ENCODE results near the gene NPM1.

The NPM1 gene

GRCh38 chr5:171451421-171451820 is 63.8 kb downstream of the NPM1 start:
- no peak for DNase-seq

DNA sequence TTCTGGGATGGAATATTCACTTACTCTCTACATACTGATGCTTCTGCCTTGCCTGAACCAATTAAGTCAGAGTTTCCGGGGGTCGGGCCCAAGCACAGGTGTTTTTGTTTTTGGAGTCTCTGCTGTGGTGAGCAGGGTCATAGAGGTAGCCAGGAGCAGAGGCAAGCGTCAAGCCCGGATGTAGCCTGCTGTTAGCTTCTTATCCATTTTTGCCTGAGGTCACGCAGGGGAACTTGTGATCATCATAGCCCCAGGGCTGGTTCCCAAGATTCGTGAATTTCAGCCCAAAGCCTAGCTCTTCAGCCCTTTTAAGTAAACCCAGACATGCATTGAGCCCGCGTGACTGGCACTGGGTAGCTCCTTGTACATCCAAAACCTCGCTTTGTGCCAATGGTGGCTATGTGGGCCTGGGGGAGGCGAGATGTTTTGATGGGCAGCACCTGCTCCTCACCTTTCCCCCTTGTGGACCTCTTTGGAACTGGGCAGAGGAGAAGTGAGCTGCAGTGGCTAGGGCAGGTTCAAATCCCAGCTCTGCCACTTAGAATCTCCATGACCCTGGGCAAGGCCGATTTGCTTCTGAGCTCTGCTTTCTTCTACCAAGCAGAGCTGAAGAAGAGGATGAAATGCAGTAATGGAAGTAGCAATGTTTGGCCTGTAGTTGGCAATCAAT is 65.5 kb downstream of the NPM1 start:
- no peak for DNase-seq

GRCh38 chr5:171453988-171454387 is 66.3 kb downstream of the NPM1 start:
- no peak for DNase-seq

DNA sequence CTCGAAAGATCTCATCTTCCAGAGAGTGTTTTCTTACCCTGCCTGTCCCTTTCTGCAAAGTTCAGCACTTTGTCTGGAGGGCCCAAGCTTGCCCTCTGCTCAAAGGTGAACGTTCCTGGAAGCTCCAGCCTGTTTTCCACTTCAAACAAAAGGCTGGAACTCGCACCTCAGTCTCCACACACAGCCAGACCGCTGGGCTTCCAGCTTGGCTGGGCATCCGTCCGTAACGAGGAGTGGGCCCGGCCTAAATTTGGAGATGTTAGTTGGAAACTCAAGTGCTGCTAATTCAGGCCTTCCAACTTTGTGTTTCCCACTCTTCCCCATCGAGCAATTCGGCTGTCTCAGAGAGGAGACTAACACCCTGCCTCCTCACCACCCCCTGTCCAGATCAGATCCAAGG is 66.9 kb downstream of the NPM1 start:
- DNase-seq, result no peak

GRCh38 chr5:171455522-171455921 is 67.9 kb downstream of the NPM1 start:
- no peak for DNase-seq

DNA sequence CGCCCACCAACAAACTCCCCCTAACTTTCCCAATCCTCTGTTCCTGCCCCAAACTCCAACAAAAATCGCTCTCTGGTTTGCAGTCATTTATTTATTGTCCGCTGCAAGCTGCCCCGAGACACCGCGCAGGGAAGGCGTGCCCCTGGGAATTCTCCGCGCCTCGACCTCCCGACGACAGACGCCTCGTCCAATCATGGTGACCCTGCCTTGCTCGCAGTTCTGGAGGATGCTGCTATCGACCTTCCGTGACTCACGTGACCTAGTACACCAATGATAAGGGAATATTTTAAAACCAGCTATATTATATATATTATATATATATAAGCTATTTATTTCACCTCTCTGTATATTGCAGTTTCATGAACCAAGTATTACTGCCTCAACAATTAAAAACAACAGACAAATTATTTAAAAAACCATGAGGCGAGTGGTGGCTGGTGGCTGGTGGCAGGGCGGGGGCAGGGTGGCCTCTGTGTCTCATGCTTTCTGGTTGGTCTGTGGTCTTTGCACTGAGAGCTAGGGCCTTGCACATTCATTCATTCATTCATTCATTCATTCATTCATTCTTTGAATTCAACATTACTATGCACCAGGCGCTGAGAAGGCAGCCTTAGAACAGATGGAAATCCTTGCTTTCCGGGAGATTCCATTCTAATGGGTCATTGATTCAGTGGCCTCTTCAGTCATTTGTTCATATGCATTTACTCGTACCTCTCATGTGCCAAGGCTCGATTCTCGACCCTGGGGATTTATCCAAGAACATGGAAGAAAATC is 69.7 kb downstream of the NPM1 start:
- DNase-seq, result no peak

DNA sequence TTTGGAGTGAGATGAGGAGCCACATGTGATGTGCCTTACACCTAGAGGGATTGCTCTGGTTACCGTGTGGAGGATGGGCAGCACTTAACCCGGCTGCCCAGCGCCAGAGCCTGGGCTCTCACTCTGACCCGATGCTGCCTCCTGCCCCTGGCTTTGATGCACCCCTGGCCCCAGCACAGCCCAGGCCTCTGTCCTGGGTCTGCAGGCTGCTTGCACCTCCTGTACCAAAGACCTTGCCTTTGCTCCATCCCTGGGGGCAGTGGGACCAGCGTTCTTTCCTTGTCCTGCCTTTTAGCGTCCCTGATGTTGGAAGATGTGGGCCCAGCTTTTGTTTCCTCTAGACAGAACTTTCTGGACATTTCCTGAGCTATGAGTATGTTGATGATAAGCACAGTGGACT is 72.2 kb downstream of the NPM1 start:
- no peak for DNase-seq
